H9 (cell line): ENCODE data around the gene FGFR3. TPM values are rescaled to one million over a fixed set of nuclear protein-coding genes. Genes with fewer than 3 reads are reported as not detected.

Source experiments
- DNase-seq: peaks from one replicate; pipeline ENCODE4 v3.0.0-alpha.2; 2017
- H2AFZ ChIP-seq: one replicate; pipeline ENCODE4 v1.6.1; 2013; ENCODE audit warnings: mild to moderate bottlenecking, low read length, control low read depth, moderate library complexity
- H2AK5ac ChIP-seq: 2 replicates; pipeline ENCODE4 v1.6.1; 2013; ENCODE audit warnings: low read length, control low read depth, mixed read lengths; ENCODE audit not compliant: insufficient read length
- H2BK120ac ChIP-seq: one replicate; pipeline ENCODE4 v1.6.1; 2013; ENCODE audit warnings: low read depth, mild to moderate bottlenecking, low read length, control low read depth, inconsistent platforms; ENCODE audit not compliant: poor library complexity, severe bottlenecking
- H2BK12ac ChIP-seq: 2 replicates; pipeline ENCODE4 v1.6.1; 2013; ENCODE audit warnings: low read length, control low read depth, mixed read lengths, low read depth; ENCODE audit not compliant: insufficient read length
- H2BK15ac ChIP-seq: 2 replicates; pipeline ENCODE4 v1.6.1; 2013; ENCODE audit warnings: low read depth, low read length, control low read depth
- H2BK20ac ChIP-seq: one replicate; pipeline ENCODE4 v1.6.1; 2013; ENCODE audit warnings: low read depth, mild to moderate bottlenecking, low read length, control low read depth, inconsistent platforms; ENCODE audit not compliant: poor library complexity, severe bottlenecking
- H2BK5ac ChIP-seq: 2 replicates; pipeline ENCODE4 v1.6.1; 2013; ENCODE audit warnings: low read length, control low read depth, mixed read lengths; ENCODE audit not compliant: insufficient read length
- H3K14ac ChIP-seq: 2 replicates; pipeline ENCODE4 v1.6.1; 2013; ENCODE audit warnings: low read length, control low read depth; ENCODE audit not compliant: insufficient read depth
- H3K18ac ChIP-seq: 2 replicates; pipeline ENCODE4 v1.6.1; 2013; ENCODE audit warnings: low read depth, mild to moderate bottlenecking, mixed read lengths, low read length, control low read depth; ENCODE audit not compliant: insufficient read length
- H3K23ac ChIP-seq: 2 replicates; pipeline ENCODE4 v1.6.1; 2013; ENCODE audit warnings: low read length, control low read depth, mixed read lengths, low read depth; ENCODE audit not compliant: insufficient read length
- H3K23me2 ChIP-seq: 2 replicates; pipeline ENCODE4 v1.6.1; 2013; ENCODE audit warnings: low read depth, mild to moderate bottlenecking, mixed read lengths, low read length, control low read depth; ENCODE audit not compliant: insufficient read length, poor library complexity, severe bottlenecking
- H3K27ac ChIP-seq: 2 replicates; pipeline ENCODE4 v1.5.1; 2013; ENCODE audit warnings: low read length, control low read depth, mixed read lengths, low read depth; ENCODE audit not compliant: insufficient read length
- H3K27me3 ChIP-seq: 2 replicates; pipeline ENCODE4 v1.6.1; 2013; ENCODE audit warnings: low read length, control low read depth, inconsistent platforms; ENCODE audit not compliant: insufficient read depth
- H3K4ac ChIP-seq: 2 replicates; pipeline ENCODE4 v1.6.1; 2013; ENCODE audit warnings: low read depth, mild to moderate bottlenecking, control low read depth, inconsistent platforms, low read length, moderate library complexity
- H3K4me1 ChIP-seq: 2 replicates; pipeline ENCODE4 v1.6.1; 2013; ENCODE audit warnings: low read length, control low read depth, inconsistent platforms; ENCODE audit not compliant: insufficient read depth
- H3K4me2 ChIP-seq: 2 replicates; pipeline ENCODE4 v1.6.1; 2013; ENCODE audit warnings: low read length, control low read depth, mixed read lengths; ENCODE audit not compliant: insufficient read length, insufficient read depth
- H3K56ac ChIP-seq: 2 replicates; pipeline ENCODE4 v1.6.1; 2013; ENCODE audit warnings: low read depth, mild to moderate bottlenecking, mixed read lengths, low read length, control low read depth; ENCODE audit not compliant: insufficient read length
- H3K79me1 ChIP-seq: 2 replicates; pipeline ENCODE4 v1.6.1; 2013; ENCODE audit warnings: low read depth, mild to moderate bottlenecking, moderate library complexity, low read length, control low read depth, inconsistent platforms; ENCODE audit not compliant: insufficient read depth, poor library complexity, severe bottlenecking
- H3K79me2 ChIP-seq: 2 replicates; pipeline ENCODE4 v1.6.1; 2013; ENCODE audit warnings: low read length, control low read depth, inconsistent platforms; ENCODE audit not compliant: insufficient read depth
- H3K9ac ChIP-seq: 2 replicates; pipeline ENCODE4 v1.6.1; 2013; ENCODE audit warnings: low read length, control low read depth, mixed read lengths; ENCODE audit not compliant: insufficient read length; ENCODE audit errors: extremely low read depth
- H3K9me3 ChIP-seq: one replicate; pipeline ENCODE4 v1.6.1; 2013; ENCODE audit warnings: low read depth, low read length, inconsistent platforms; ENCODE audit not compliant: control insufficient read depth
- H3T11ph ChIP-seq: one replicate; pipeline ENCODE4 v1.6.1; 2013; ENCODE audit warnings: mild to moderate bottlenecking, low read length, control low read depth, inconsistent platforms
- H4K20me1 ChIP-seq: one replicate; pipeline ENCODE4 v1.6.1; 2013; ENCODE audit not compliant: control insufficient read depth, insufficient read length, insufficient read depth
- H4K5ac ChIP-seq: 2 replicates; pipeline ENCODE4 v1.6.1; 2013; ENCODE audit warnings: low read depth, mild to moderate bottlenecking, mixed read lengths, low read length, control low read depth; ENCODE audit not compliant: insufficient read length
- H4K8ac ChIP-seq: replicated peaks from 2 replicates; pipeline ENCODE4 v1.6.1; 2013; ENCODE audit warnings: low read length, control low read depth, mixed read lengths, low read depth; ENCODE audit not compliant: insufficient read length
- H4K91ac ChIP-seq: 2 replicates; pipeline ENCODE4 v1.6.1; 2013; ENCODE audit warnings: low read depth, mild to moderate bottlenecking, moderate library complexity, mixed read lengths, low read length, control low read depth; ENCODE audit not compliant: insufficient read length
- H3K27ac Mint-ChIP-seq, 3 experiments: 2 replicates in 2 of 3; 3 replicates in 1 of 3; pipeline ENCODE4 v1.8.0; 2020 to 2021; ENCODE audit warnings: mixed read lengths in 3 of 3, mild to moderate bottlenecking in 1 of 3, moderate library complexity in 1 of 3
- H3K27me3 Mint-ChIP-seq: 2 replicates; pipeline ENCODE4 v1.8.0; 2021; ENCODE audit warnings: low read depth, mild to moderate bottlenecking, moderate library complexity, mixed read lengths
- H3K36me3 Mint-ChIP-seq, 3 experiments: 2 replicates in 2 of 3; 3 replicates in 1 of 3; pipeline ENCODE4 v1.8.0; 2020 to 2021; ENCODE audit warnings: low read depth in 3 of 3, mixed read lengths in 3 of 3; ENCODE audit not compliant: insufficient read depth in 1 of 3
- H3K4me1 Mint-ChIP-seq, 2 experiments: 2 replicates each; pipeline ENCODE4 v1.8.0; 2020; ENCODE audit warnings: mixed read lengths in 2 of 2
- H3K4me3 Mint-ChIP-seq, 2 experiments: 2 replicates in 1 of 2; 3 replicates in 1 of 2; pipeline ENCODE4 v1.8.0; 2020 to 2021; ENCODE audit warnings: mild to moderate bottlenecking in 2 of 2, mixed read lengths in 2 of 2, moderate library complexity in 1 of 2
- H3K9me3 Mint-ChIP-seq, 2 experiments: 2 replicates in 1 of 2; 3 replicates in 1 of 2; pipeline ENCODE4 v1.8.0; 2020; ENCODE audit warnings: mild to moderate bottlenecking in 2 of 2, mixed read lengths in 2 of 2, moderate library complexity in 1 of 2
- CTCF ChIP-seq: fragments of 200-600 bp; sonication (generic); conservative IDR thresholded peaks from 3 replicates; pipeline ENCODE4 v1.8.0; 2021; ENCODE audit warnings: antibody characterized with exemption, mild to moderate bottlenecking
- WGBS: extraction: QIAGEN DNeasy Blood & Tissue Kit; methylation state at CpG from one replicate; pipeline ENCODE4 v1.1.7; 2013; ENCODE audit warnings: missing lambda C conversion rate, low lambda C conversion rate, mixed read lengths; ENCODE audit not compliant: insufficient read length; ENCODE audit errors: extremely low coverage; 5-methylcytosine and 5-hydroxymethylcytosine counted together
- total RNA-seq: library from RNA; stranded (reverse); gene quantifications from 2 replicates; pipeline ENCODE4 v1.2.1, GENCODE V29; 2021

Gene FGFR3
- total RNA-seq, 1 experiment from 2014 or later: 75.7 TPM

GRCh38 chr4:1763550-1764080 is 29.5 kb upstream of the FGFR3 start:
- no peak overlapping the region for H3K4me3 Mint-ChIP-seq
- no peak overlapping the region for H2BK20ac ChIP-seq
- peaks cover 9% of the 10 kb centered on the region for H3K27me3 Mint-ChIP-seq
- no peak overlapping the region for H3K4me2 ChIP-seq
- H3K4ac ChIP-seq: no peak overlapping the region
- H3K56ac ChIP-seq: no peak overlapping the region
- H2BK5ac ChIP-seq: no peak overlapping the region
- no peak for TF ChIP-seq CTCF
- H3K9ac ChIP-seq: no peak overlapping the region
- H3K23me2 ChIP-seq: peaks cover 3% of the 10 kb centered on the region
- no peak overlapping the region for H4K8ac ChIP-seq
- no peak overlapping the region for H2BK15ac ChIP-seq
- H3K4me1 ChIP-seq: no peaks in the 10 kb centered on the region; the same call in 1 of the 2 replicates
- H2BK12ac ChIP-seq: no peak overlapping the region
- H3K27ac Mint-ChIP-seq: no peak overlapping the region
- no peaks in the 10 kb centered on the region for H3K79me2 ChIP-seq
- WGBS: no CpG with 5 or more reads among the region's 36 CpGs
- no peak for DNase-seq
- no peaks in the 10 kb centered on the region for H3K36me3 Mint-ChIP-seq
- H3T11ph ChIP-seq: no peak overlapping the region
- no peaks in the 10 kb centered on the region for H4K20me1 ChIP-seq
- no peak overlapping the region for H3K14ac ChIP-seq
- no peaks in the 10 kb centered on the region for H3K79me1 ChIP-seq
- H3K18ac ChIP-seq: no peak overlapping the region
- no peak overlapping the region for H2AK5ac ChIP-seq
- H3K23ac ChIP-seq: no peak overlapping the region
- no peak overlapping the region for H4K5ac ChIP-seq
- H3K9me3 ChIP-seq: no peaks in the 10 kb centered on the region
- no peak overlapping the region for H2BK120ac ChIP-seq
- no peaks in the 10 kb centered on the region for H3K27me3 ChIP-seq
- H3K4me1 Mint-ChIP-seq: peaks cover 16 to 28% of the 10 kb centered on the region in 2 experiments
- H4K91ac ChIP-seq: no peak overlapping the region
- H3K9me3 Mint-ChIP-seq: no peaks in the 10 kb centered on the region
- no peak overlapping the region for H3K27ac ChIP-seq
- H2AFZ ChIP-seq: no peak overlapping the region
